Stomach (tissue), 4 donors: ENCODE measurements around the gene SP9.

Experiments
- CTCF ChIP-seq, 7 experiments: fragments of 450-650 bp in 4 of 7; fragments of 200-600 bp in 3 of 7; sonication (generic) in 3 of 7; IDR thresholded peaks; one replicate each; pipeline ENCODE4 v1.5.1; 2016 to 2019; ENCODE audit warnings: antibody characterized with exemption in 7 of 7, control low read depth in 2 of 7, mild to moderate bottlenecking in 1 of 7
- POLR2A ChIP-seq, 4 donors: fragments of 450-650 bp; IDR thresholded peaks; one replicate each; pipeline ENCODE4 v1.6.1; 2016; ENCODE audit warnings: antibody characterized with exemption in 4 of 4, control low read depth in 2 of 4, mild to moderate bottlenecking in 1 of 4, moderate library complexity in 1 of 4

- TF ChIP-seq POLR2A (IDR thresholded peaks at IDR 0.05) (no peak), CTCF (IDR thresholded peaks at IDR 0.05) (no peak)
Measured at GRCh38 chr2:174337337-174338146, 2.8 kb downstream of the SP9 start.
